Measurements from ENCODE around the gene EFCAB7. TPM values are rescaled to one million over a fixed set of nuclear protein-coding genes. Genes with fewer than 3 reads are reported as not detected.

The EFCAB7 gene

Small RNAs within 50 kb of the gene (small RNA-seq; reads per million reads assigned to genes)
- gene RF02105 (not detected), gene RF02106 (not detected), gene RF02107 (not detected), gene RF02108 (not detected), gene RF02109 (not detected), gene RF02110 (not detected), gene RN7SL488P (not detected), gene RNU7-123P (not detected)
